Measurements from ENCODE around the gene PRMT5. TPM values are rescaled to one million over a fixed set of nuclear protein-coding genes. Genes with fewer than 3 reads are reported as not detected.

The PRMT5 gene
- polyA plus RNA-seq, 1 donor (not counting 4 experiments of a cell fraction or from before 2014, with no cell fraction given) = 241 TPM

GRCh38 chr14:22906073-22906472 is 23.1 kb downstream of the PRMT5 start:
- Histone ChIP-seq H3K4me3 (ENCODE audit: control insufficient read depth in 2 of 3, extremely low read depth in 1 of 3, insufficient read depth in 2 of 3, low read depth in 1 of 3, low read length in 3 of 3) (no peak overlapping the region), H4K20me1 (ENCODE audit: control insufficient read depth, extremely low read depth, insufficient read depth, low read length) (no peaks in the 10 kb centered on the region), H3K27me3 (ENCODE audit: control insufficient read depth, extremely low read depth, insufficient read depth, low read length) (no peaks in the 10 kb centered on the region), H2AFZ (ENCODE audit: control insufficient read depth, low read length) (no peak overlapping the region), H3K4me2 (ENCODE audit: control insufficient read depth, extremely low read depth, insufficient read depth, low read depth, low read length) (no peak overlapping the region), H3K9me3 (ENCODE audit: control insufficient read depth, low read depth, low read length) (no peaks in the 10 kb centered on the region), H3K4me1 (ENCODE audit: control insufficient read depth, extremely low read depth, insufficient read depth, low read length) (no peaks in the 10 kb centered on the region), H3K9me1 (ENCODE audit: control insufficient read depth, extremely low read depth, insufficient read depth, low read length) (no peaks in the 10 kb centered on the region), H3K36me3 (ENCODE audit: control insufficient read depth in 2 of 2, extremely low read depth in 1 of 2, insufficient read depth in 2 of 2, low read length in 2 of 2) (peaks cover 25 to 42% of the 10 kb centered on the region in 2 experiments), H3K9ac (ENCODE audit: control insufficient read depth, extremely low read depth, insufficient read depth, low read length) (no peak overlapping the region), H3K27ac (ENCODE audit: control insufficient read depth, insufficient read depth, low read length) (no peak overlapping the region), H3K79me2 (ENCODE audit: control insufficient read depth, insufficient read depth, low read length) (no peaks in the 10 kb centered on the region)
- no peak for DNase-seq (ENCODE audit: low read depth, low spot score)
- no peak for FAIRE-seq
- dilution Hi-C loops (cut with MboI; ENCODE audit: extremely low pct_ligation_motif_present, low sequenced_read_pairs) = no loop called here
- TF ChIP-seq, protein P1, sequence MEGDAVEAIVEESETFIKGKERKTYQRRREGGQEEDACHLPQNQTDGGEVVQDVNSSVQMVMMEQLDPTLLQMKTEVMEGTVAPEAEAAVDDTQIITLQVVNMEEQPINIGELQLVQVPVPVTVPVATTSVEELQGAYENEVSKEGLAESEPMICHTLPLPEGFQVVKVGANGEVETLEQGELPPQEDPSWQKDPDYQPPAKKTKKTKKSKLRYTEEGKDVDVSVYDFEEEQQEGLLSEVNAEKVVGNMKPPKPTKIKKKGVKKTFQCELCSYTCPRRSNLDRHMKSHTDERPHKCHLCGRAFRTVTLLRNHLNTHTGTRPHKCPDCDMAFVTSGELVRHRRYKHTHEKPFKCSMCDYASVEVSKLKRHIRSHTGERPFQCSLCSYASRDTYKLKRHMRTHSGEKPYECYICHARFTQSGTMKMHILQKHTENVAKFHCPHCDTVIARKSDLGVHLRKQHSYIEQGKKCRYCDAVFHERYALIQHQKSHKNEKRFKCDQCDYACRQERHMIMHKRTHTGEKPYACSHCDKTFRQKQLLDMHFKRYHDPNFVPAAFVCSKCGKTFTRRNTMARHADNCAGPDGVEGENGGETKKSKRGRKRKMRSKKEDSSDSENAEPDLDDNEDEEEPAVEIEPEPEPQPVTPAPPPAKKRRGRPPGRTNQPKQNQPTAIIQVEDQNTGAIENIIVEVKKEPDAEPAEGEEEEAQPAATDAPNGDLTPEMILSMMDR (optimal IDR thresholded peaks at IDR 0.05 in 1 of 3, IDR thresholded peaks at IDR 0.05 in 1 of 3, conservative IDR thresholded peaks at IDR 0.05 in 1 of 3; ENCODE audit: extremely low read depth in 1 of 3, insufficient read depth in 2 of 3, low read length in 3 of 3) = no peak
- no peak for TF ChIP-seq EZH2 (IDR thresholded peaks at IDR 0.05; ENCODE audit: low read length)

DNA sequence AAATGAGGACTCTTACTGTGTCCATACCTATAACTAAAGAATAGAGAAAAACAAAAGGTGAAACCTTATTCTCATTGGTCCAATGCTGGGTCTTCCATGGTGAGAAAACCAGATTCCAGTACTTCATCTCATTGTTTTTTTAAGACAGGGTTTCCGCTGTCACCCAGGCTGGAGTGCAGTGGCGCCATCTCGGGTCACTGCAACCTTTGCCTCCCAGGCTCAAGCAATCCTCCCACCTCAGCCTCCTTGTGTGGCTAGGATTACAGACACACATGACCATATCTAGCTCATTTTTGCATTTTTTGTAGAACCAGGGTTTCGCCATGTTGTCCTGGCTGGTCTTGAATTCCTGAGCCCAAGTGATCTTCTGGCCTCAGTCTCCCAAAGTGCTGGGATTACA is 23.5 kb downstream of the PRMT5 start:
- Histone ChIP-seq H3K27me3 (ENCODE audit: control insufficient read depth, extremely low read depth, insufficient read depth, low read length) (no peaks in the 10 kb centered on the region), H3K79me2 (ENCODE audit: control insufficient read depth, insufficient read depth, low read length) (no peaks in the 10 kb centered on the region), H3K4me3 (ENCODE audit: control insufficient read depth in 2 of 3, extremely low read depth in 1 of 3, insufficient read depth in 2 of 3, low read depth in 1 of 3, low read length in 3 of 3) (no peak overlapping the region), H3K4me2 (ENCODE audit: control insufficient read depth, extremely low read depth, insufficient read depth, low read depth, low read length) (no peak overlapping the region), H3K36me3 (ENCODE audit: control insufficient read depth in 2 of 2, extremely low read depth in 1 of 2, insufficient read depth in 2 of 2, low read length in 2 of 2) (peaks cover 29 to 46% of the 10 kb centered on the region in 2 experiments), H3K4me1 (ENCODE audit: control insufficient read depth, extremely low read depth, insufficient read depth, low read length) (no peaks in the 10 kb centered on the region), H4K20me1 (ENCODE audit: control insufficient read depth, extremely low read depth, insufficient read depth, low read length) (no peaks in the 10 kb centered on the region), H2AFZ (ENCODE audit: control insufficient read depth, low read length) (no peak overlapping the region), H3K9me1 (ENCODE audit: control insufficient read depth, extremely low read depth, insufficient read depth, low read length) (no peaks in the 10 kb centered on the region), H3K27ac (ENCODE audit: control insufficient read depth, insufficient read depth, low read length) (no peak overlapping the region), H3K9me3 (ENCODE audit: control insufficient read depth, low read depth, low read length) (no peaks in the 10 kb centered on the region), H3K9ac (ENCODE audit: control insufficient read depth, extremely low read depth, insufficient read depth, low read length) (no peak overlapping the region)
- FAIRE-seq (no peak), DNase-seq (ENCODE audit: low read depth, low spot score) (no peak)
- dilution Hi-C loops (cut with MboI; ENCODE audit: extremely low pct_ligation_motif_present, low sequenced_read_pairs) = no loop called here
- TF ChIP-seq, protein P1 (optimal IDR thresholded peaks at IDR 0.05 in 1 of 3, IDR thresholded peaks at IDR 0.05 in 1 of 3, conservative IDR thresholded peaks at IDR 0.05 in 1 of 3; ENCODE audit: extremely low read depth in 1 of 3, insufficient read depth in 2 of 3, low read length in 3 of 3) = no peak
- TF ChIP-seq EZH2 (IDR thresholded peaks at IDR 0.05; ENCODE audit: low read length) = no peak
